DMS153 (cell line): ENCODE results near the gene EPGN.
A peak's percentile ranks its signal among the peaks of the same experiment; 100 is the strongest.

ENCODE experiments used
- DNase-seq: peaks from one replicate; lab custom pipeline; 2025; lab: John Stamatoyannopoulos, UW

Gene EPGN

GRCh38 chr4:74311696-74312313 is 3.5 kb downstream of the EPGN start:
- peak; percentile 38 for DNase-seq

GRCh38 chr4:74314329-74314728 is 6.1 kb downstream of the EPGN start:
- no peak for DNase-seq

- no peak for DNase-seq
Measured at GRCh38 chr4:74314944-74315343, 6.7 kb downstream of the EPGN start.

- no peak for DNase-seq
Measured at GRCh38 chr4:74315376-74315775, 7.1 kb downstream of the EPGN start.

- DNase-seq = no peak
Measured at GRCh38 chr4:74316397-74316796, 8.1 kb downstream of the EPGN start.

- DNase-seq = no peak
Measured at GRCh38 chr4:74317616-74318246, 9.5 kb downstream of the EPGN start.

GRCh38 chr4:74318276-74318675 is 10.0 kb downstream of the EPGN start:
- no peak for DNase-seq

- no peak for DNase-seq
Measured at GRCh38 chr4:74319470-74319869, 11.2 kb downstream of the EPGN start.

- peak; percentile 45 for DNase-seq
Measured at GRCh38 chr4:74320559-74321118, 12.4 kb downstream of the EPGN start.

GRCh38 chr4:74322301-74322700 is 14.0 kb downstream of the EPGN start:
- DNase-seq = no peak

- no peak for DNase-seq
Measured at GRCh38 chr4:74323663-74324062, 15.4 kb downstream of the EPGN start.

- DNase-seq = no peak
Measured at GRCh38 chr4:74324262-74324661, 16.0 kb downstream of the EPGN start.

- DNase-seq = no peak
Measured at GRCh38 chr4:74325886-74326285, 17.6 kb downstream of the EPGN start.

GRCh38 chr4:74327762-74328161 is 19.5 kb downstream of the EPGN start:
- no peak for DNase-seq

- no peak for DNase-seq
Measured at GRCh38 chr4:74328501-74328900, 20.2 kb downstream of the EPGN start.

GRCh38 chr4:74329307-74329706 is 21.0 kb downstream of the EPGN start:
- DNase-seq = no peak

- DNase-seq = no peak
Measured at GRCh38 chr4:74330295-74330750, 22.1 kb downstream of the EPGN start.

GRCh38 chr4:74331252-74331651 is 23.0 kb downstream of the EPGN start:
- DNase-seq = no peak

GRCh38 chr4:74331944-74332343 is 23.7 kb downstream of the EPGN start:
- DNase-seq = no peak

- no peak for DNase-seq
Measured at GRCh38 chr4:74334636-74335035, 26.4 kb downstream of the EPGN start.

GRCh38 chr4:74335341-74336021 is 27.2 kb downstream of the EPGN start:
- no peak for DNase-seq

- no peak for DNase-seq
Measured at GRCh38 chr4:74338792-74339333, 30.6 kb downstream of the EPGN start.

- no peak for DNase-seq
Measured at GRCh38 chr4:74339501-74339900, 31.2 kb downstream of the EPGN start.
